ENCODE results near the gene COQ9.
"Not testable (repeated sequence)": the region's sequence is repeated elsewhere in the genome, so short reads cannot be mapped to it uniquely, and the experiment has no call there.

COQ9 gene, protein sequence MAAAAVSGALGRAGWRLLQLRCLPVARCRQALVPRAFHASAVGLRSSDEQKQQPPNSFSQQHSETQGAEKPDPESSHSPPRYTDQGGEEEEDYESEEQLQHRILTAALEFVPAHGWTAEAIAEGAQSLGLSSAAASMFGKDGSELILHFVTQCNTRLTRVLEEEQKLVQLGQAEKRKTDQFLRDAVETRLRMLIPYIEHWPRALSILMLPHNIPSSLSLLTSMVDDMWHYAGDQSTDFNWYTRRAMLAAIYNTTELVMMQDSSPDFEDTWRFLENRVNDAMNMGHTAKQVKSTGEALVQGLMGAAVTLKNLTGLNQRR

DNA sequence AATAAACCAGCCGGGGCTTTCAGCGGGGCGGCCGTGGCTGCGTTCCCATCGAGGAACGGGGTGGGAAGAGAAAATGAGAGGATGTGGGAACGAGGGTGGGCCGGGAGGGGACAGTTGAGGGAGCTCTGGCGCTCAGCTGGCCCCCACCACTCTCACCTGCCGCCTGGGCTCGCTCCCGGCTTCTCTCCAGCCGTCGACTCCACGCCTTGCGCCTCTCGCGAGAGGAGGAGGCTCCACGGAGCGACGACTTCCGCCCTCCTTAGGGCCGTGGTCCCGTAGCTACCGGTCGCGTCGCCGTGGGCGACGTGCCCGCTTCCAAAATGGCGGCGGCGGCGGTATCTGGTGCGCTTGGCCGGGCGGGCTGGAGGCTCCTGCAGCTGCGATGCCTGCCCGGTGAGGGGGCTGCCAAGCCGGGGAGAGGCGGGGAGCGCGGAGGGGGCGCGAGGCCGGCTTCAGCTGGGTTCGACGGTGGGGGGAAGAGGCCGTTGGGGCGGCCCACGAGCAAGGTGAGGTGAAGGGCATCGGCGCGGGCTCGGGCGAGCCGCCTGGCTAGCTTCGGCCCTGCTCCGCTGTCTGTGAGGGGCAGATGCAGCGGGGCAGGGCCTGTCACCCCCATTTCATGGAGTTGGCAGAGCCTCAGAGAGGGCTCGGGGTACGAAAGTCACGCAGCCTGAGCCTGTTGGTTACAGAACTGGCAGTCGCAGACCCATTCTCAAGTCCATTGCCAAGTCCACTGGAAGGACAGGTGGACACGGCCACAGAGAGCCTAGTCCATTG, at the start of gene COQ9, which contains the start of gene CIAPIN1:
COQ9 (plus strand) TSS at position 294 of the 777 bp plus-strand sequence; CDS start at position 321, 27 bp downstream.
CIAPIN1 (minus strand) TSS at position 200 of the 777 bp plus-strand sequence. CDS start 6,457 bp downstream, outside the sequence.
- DNase-seq (ENCODE audit: low spot score), result peak; percentile 94

DNA sequence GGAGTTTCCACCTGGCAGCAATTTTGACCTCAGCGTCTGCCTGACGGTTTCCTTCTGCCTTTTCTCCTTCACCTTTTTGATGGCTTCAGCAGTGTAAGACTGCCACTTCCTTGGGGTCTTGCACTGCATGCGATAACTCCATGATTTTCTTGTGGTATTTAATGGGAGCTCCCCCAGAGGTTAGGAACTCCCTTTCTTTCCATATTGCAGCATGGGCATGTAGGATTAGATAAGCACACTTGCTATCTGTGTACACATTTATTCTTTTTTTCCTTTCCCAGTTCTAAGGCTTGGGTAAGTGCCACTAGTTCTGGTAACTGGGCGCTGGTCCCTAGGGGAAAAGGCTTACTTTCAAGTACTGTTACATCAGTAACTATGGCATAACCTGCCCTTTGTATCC, 49.8 kb upstream of the COQ9 start:
- not testable (repeated sequence) for DNase-seq (ENCODE audit: low spot score)

DNA sequence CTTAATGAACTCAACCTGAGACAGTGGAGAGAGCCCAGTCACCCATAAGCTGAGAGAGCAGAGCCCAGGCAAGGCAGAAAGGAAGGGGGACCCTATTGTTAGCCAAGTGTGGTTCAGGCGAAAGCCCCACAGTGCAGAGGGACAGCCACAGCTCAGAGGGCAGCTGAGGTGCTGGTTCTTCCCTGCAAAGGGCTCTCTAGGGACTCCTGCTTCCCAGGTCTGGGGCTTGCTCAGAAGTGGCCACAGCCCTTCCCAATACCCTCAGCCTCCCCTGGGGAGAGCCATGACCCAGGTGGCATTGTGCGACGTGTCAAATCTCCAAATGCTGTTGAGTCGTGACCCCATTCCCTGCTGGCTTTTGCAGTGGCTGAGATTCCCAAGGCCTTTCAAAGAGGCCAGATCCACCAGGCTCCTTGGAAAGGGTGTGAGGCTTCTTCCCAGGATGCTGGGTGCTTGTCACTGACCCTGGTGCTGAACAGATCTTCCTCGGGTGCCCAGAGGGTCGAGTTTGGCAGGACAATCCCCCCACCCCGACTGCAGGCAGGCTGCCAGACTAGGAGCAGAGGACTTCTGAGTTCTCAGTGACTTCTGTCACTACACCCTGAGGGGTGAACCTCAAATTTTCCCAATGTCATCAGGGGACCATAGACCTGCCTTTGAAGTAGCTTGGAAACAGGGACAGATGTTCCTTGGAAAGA, 45.2 kb upstream of the COQ9 start:
- DNase-seq (ENCODE audit: low spot score), result no peak

DNA sequence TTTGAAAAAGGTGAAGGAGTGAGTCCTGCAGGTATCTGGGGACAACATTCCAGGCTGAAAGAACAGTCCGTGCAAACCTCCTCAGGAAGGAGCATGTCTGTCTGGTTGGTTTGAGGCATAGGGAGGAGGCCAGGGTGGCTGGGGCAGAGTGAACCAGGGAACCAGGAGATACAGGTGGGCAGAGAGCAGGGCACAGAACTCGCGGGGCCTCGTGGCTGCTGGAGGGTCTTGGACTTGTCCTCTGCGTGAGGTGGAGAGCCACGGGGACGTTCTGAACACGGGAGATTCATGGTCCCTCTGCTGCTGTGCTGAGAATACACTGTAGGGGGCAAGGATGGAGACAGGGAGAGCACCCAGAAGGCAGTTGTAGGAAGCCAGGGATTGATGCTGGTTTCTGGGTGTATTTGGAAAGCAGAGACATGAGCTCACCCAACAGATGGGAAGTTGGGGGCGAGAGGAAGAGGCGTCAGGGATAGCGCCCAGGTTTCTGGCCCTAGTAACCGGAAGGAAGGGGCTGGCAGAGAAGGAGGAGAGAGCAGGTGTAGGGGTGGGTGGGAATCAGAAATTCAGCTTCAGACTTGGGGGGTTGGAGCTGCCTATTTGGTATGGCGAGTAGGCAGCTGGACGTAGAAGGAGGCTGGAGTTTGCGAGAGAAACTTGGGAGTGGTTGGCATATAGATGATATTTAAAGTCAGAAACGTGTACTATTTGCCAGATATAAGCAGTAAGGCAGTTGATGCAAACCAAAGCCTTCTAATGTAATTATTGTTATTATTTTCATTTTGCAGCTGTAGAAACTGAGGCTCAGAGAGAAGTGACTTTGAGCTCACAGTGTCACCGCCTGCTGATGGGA, 43.1 kb upstream of the COQ9 start, which contains the start of gene CCL17:
CCL17 (plus strand) TSS at position 803 of the 853 bp plus-strand sequence. CDS start 9,166 bp downstream, outside the sequence.
- DNase-seq (ENCODE audit: low spot score), result no peak

DNA sequence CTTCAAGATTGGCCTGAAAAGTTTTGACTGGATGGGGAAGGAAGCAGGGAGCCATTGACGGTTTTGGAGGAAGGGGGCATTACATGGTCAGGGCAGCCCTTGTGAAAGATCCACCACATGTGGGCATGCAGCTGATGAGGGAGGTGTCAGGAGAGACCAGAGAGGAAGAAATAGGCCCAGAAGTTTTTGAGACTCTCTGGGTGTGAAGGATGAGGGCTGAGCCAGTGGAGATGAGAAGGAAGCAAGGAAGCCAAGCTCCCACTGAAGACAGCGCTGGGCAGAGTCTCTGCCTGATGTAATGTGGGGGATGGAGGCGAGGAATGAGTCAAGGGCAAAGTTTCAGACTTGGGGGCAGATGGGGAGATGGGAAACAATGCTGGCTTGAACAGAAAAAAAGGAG, 42.2 kb upstream of the COQ9 start:
- no peak for DNase-seq (ENCODE audit: low spot score)

DNA sequence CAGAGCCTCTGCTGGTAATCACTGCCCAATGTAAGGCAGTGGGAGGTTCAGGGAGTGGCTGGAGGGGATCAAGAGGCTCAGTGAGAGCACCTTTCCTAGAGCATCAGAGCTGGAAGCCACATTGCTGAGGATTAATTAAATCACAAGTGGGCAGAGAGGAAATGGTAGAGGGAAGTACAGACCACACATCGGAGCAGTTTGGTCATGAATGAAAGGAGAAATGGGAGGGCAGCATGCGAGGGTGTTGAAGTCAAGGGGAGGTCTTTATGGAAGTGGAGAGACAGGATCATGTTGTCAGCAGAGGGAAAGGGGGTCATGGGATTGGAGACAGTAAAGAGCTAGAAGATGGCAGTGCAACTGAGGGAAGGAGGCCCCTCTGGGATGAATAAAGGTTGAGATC, 40.4 kb upstream of the COQ9 start:
- no peak for DNase-seq (ENCODE audit: low spot score)

DNA sequence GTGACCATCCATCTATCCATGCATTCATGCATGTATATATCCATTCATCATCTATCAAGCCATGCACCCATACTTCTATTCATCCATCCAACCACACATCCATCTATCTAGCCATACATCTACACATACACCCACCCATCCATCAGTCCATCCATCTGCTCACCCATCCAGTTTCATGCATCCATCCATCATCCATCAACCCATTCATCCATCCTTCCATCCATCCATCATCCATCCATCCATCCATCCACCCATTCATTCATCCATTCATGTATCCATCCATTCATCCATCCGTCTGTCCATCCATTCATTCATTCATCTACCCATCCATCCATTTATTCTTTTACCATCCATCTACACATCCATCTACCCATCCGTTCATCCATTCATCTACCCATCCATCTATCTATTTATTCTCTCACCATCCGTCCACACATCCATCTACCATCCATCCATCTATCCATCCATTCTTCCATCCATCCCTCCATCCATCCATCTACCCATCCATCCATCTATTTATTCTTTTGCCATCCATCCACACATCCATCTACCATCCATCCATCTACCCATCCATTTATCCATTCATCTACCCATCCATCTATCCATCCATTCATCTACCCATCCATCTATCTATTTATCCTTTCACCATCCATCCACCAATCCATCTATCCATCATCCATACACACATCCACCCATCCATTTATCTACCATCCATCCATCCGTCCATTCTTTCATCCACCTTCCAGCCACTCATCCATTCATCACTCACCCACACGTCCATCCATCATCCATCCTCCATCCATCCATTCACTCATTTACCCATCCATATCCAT, 39.5 kb upstream of the COQ9 start:
- no peak for DNase-seq (ENCODE audit: low spot score)

DNA sequence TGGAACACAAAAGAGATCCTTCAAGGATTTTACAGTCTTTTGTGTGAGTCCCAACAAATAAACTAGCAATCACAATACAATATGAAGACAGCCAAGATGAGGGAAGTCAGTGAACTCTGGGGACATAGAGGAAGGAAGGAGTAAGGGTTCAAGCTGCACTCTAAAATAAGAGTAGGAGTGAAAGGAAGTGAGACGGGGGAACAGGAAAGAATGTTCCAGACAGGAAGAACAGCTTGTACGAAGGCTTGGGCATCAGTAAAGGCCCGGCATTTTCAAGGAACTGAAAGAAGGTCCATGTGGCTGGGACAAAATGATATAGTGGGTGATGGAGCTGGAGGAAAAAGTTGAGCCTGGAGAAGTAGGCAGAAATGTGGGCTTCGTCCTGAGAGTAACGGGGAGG, 38.2 kb upstream of the COQ9 start:
- DNase-seq (ENCODE audit: low spot score), result no peak

DNA sequence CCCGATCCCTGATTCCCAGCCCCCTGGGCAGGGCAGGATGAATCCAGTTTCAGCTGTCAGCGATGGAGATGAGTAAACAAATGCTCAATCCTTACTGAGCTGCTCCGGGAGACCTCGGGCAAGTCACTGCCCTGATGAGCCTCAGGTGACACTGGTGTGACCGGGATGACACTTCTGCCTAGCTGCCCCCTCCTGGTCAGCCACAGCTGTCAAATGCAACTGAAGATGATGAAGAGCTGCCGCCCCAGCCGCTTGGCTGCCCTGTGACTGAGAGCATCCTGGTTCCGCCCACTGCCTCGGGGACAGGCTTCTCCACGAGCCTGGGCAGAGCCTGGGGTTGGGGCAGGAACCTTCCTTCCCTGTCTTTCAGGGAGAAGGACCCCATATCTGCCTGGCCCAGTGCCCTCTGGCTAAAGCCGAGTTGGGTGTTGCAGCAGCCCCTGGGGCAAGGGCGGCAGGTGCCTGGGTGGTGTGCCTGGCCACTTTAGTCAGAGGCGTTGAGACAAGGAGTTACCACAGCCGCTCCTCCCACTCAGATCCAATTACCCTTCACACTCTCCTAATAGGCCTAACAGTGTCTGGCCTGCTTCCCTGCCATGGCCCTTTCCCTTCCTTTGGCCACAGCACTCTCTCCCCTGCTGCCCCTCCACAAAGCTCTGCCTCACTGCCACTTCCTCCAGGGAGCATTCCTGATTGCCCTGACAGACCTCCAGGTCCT, 37.2 kb upstream of the COQ9 start:
- peak; percentile 60 for DNase-seq (ENCODE audit: low spot score)

DNA sequence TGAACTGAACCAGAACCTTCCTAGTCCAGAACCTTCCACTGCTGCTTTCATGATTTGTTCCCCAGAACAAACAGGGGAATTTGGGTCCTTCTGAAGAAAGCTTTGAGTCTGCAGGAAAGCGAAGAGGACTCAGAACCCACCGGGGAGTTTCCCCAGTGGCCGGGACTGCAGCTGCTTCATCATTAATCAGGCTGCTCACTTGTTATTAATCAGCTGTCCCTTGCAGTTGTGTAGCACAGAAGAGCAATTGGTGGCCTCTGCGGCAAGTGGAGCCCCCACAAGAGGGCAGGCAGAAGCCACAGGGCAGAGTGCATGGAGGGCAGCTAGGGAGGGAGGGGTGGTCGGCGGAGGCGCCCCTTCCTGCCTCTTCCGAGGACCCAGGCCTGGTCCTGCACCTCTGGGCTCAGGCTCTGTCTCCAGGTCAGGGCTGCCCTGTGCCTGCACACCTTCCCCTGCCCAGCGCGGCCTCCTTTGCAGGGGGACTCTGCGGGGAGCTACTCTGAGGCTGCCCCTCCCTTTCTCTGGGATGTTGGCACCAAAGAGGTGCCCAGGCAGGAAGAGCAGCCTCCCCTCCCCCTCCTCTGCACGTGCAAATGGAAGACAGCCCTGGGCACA, 35.8 kb upstream of the COQ9 start:
- no peak for DNase-seq (ENCODE audit: low spot score)

DNA sequence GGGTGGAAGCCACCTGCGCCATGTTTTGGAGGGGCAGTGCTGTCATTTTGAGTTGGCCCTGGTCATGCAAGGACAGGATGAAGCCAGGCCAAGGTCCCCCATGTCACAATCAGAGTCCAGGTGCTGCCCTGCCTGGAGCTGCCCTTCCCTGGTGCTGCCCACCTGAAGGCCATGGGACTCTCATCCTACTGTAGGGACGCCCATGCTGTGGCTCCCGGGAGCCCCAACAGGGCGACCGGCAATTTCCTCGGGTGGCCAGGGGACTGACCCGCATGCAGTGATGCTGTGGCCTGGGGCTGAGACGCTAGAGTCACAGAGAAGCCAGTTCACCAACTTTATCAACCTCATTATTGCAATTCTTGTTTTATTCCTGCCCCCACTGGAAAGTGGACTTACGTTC, 34.7 kb upstream of the COQ9 start:
- no peak for DNase-seq (ENCODE audit: low spot score)

DNA sequence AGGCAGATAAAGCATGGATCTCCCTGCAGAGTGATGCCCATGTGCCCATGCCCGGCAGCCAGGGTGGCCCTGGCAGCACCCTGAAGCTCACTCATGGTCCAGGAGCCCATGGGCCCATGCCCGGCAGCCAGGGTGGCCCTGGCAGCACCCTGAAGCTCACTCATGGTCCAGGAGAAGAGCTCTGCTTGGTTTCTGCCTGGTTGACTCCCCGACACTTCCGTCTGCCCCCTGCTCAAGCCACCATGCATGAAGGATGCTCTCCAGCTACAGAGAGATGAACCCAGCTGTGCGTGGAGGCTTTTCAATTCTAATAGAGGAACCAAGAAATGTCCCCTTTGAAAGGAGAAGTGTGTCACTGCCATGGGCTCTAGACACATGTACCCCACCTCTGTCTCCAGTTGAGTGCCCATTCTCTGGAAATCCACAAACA, 34.0 kb upstream of the COQ9 start:
- no peak for DNase-seq (ENCODE audit: low spot score)

DNA sequence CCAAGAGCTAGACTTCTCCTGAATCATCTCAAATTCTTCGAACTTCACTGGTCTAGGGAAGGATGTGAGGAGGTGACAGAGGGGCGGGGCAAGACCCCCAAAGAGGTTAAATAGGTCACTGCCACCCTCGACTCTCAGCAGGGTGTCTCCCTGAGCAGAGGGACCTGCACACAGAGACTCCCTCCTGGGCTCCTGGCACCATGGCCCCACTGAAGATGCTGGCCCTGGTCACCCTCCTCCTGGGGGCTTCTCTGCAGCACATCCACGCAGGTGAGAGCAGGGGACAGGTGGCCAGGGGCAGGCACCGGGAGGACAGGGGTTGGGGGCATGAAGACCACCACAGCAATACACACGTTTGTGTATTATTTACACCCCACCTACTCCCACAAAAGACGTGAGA, 33.5 kb upstream of the COQ9 start:
- no peak for DNase-seq (ENCODE audit: low spot score)

DNA sequence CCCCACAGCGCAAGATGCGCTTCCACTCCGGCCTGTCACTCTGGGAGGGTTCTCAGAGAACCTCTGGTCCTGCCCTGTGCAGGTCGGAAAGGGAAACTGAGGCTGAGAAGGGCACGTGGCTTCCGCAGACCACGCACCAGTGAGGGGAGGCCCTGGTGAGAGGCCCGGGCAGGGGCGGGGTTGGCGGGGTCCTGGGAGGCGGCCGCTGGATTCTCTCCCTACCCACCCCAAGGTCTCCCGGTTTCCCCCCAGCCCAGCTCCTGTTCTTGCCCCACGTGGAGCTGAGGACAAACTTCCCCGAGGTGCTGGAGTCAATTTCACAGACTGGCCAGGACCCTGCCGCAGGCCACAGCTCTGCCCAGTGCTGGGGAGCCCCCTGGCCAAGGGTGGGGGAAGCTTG, 31.2 kb upstream of the COQ9 start:
- no peak for DNase-seq (ENCODE audit: low spot score)

DNA sequence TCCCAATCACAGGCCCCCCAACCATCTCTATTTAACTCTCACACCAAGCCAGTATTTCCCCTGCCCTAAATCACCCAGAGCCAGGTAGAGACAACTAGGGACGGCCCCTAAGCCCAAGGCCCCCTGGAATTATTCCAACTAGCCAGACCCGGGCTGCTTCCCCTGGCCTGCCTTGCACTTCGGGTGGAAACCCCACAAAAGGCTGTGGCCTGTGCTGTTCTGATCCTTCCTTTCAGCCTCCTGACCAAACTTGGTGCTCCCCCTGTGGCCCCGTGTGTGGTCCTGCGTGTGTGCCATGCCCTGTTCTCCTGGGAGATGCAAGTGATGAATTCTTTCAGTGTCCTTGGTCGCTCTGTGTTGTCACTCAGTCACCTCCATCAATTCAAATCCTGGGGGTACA, 27.8 kb upstream of the COQ9 start:
- DNase-seq (ENCODE audit: low spot score), result no peak

DNA sequence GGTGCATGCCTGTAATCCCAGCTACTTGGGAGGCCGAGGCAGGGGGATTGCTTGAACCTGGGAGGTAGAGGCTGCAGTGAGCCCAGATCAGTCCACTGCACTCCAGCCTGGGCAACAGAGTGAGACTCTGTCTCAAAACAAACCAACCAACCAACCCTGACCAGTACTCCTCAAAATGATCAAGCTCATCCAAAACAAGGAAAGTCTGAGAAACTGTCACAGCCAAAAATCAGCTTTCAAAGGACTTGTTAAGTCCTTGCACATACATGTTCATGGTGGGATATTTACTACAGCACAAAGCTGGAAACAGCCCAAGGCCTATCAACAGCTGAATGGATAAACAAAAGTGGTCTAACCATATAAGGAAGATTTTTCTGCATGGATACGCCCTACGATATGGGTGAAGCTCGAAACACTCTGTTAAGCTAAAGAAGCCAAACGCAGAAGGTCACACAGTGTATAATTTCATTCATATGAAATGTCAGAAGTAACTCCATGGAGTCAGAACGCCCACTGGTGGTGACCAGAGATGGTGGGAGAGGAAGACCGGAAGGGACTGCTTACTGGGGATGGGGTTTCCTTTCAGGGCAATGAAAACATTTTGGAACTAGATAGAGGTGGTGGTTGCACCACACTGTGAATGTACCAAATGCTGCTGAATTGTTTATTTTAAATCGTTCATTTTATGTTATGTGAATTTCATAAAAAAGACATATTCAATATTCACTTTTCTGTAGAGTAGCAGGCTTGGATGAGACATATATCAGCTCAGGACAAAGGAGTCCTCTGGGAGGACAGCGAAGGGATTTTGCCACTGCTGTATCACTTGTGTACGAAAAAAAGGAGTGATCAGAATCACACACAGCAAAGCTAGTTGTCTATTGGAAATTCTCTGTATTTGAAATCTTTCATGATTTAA, 25.0 kb upstream of the COQ9 start:
- peak; percentile 62 for DNase-seq (ENCODE audit: low spot score)

DNA sequence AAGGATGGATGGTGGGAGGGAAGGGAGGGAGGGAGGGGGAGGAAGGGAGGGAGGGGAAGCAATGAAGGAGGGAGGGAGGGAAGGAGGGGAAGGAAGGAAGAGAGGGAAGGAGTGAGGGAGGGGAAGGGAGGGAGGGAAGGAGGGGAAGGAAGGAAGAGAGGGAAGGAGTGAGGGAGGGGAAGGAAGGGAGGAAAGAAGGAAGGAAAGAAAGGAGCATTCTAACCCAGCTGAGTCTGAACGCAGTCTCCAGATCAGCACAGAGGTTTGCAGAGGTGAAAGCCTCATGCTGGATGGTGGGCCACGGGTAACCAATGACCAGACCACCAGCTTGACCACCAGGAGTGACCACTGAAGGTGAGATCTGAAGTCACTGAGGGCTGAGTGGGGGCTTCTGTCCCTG, 24.1 kb upstream of the COQ9 start:
- DNase-seq (ENCODE audit: low spot score), result no peak

DNA sequence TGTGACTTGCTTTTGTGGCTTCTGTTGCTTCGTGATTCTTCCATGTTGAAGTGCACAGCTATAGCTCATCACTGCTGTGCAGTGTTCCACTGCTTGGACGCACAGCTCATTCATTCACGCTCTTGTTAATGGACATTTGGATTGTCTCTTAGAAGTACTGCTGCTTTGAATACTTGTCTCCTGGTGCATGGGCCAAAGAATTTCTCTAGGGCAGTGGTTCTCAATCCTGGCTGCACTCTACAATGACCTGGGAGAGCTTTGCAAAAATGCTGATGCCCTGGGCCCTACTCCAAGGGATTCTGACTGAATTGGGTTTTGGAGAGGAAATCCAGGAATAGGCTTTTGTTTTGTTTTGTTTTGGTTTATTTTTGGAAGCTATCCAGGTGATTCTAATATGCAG, 22.7 kb upstream of the COQ9 start:
- DNase-seq (ENCODE audit: low spot score), result no peak

DNA sequence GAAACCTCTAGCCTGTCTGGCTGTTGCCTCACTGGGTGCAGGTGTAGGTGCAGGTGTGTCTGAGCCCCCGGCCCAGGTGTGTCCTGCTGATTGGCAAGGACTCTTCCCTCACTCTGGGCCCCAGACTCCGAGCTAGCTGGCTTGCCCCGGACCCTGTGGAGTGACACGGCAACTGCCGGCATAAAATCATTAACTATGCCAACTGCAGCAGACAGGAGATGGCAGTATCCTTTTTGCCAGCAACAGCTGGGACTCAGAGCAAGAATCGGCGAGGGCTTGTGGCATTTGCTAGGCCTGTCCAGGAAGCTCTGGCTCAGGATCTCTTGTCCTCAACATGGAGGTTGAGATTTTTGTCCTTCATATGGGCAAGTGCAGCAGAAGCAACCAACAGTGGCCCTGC, 20.9 kb upstream of the COQ9 start:
- DNase-seq (ENCODE audit: low spot score), result no peak
